Inflammatory macrophage treated with lipopolysaccharide for 1 hour (primary cell): ENCODE data around the gene FCHSD2.
"Not testable (repeated sequence)": the region's sequence is repeated elsewhere in the genome, so short reads cannot be mapped to it uniquely, and the experiment has no call there.

Source experiments
- DNase-seq, 2 donors: peaks; one replicate each; pipeline ENCODE4 v3.0.0-alpha.2; 2020 to 2022

FCHSD2 gene

GRCh38 chr11:73002214-73002613 lies 139.9 kb downstream of the FCHSD2 start:
- DNase-seq, result no peak

- DNase-seq, result no peak
Measured at GRCh38 chr11:73001615-73002014, 140.5 kb downstream of the FCHSD2 start.

- DNase-seq, result no peak
Measured at GRCh38 chr11:72998676-72999075, 143.4 kb downstream of the FCHSD2 start.

GRCh38 chr11:72996959-72997358 lies 145.2 kb downstream of the FCHSD2 start:
- DNase-seq, result peak in 1 of 2 donors; percentile 25

- peak; percentile 33 to 55 for DNase-seq
Measured at GRCh38 chr11:72989727-72990126, 152.4 kb downstream of the FCHSD2 start.

- DNase-seq, result no peak
Measured at GRCh38 chr11:72988821-72989220, 153.3 kb downstream of the FCHSD2 start.

- DNase-seq, result no peak
Measured at GRCh38 chr11:72985645-72986044, 156.5 kb downstream of the FCHSD2 start.

GRCh38 chr11:72984453-72985077 lies 157.6 kb downstream of the FCHSD2 start:
- no peak for DNase-seq

GRCh38 chr11:72983560-72983959 lies 158.6 kb downstream of the FCHSD2 start:
- DNase-seq, result no peak

- peak in 1 of 2 donors; percentile 55 for DNase-seq
Measured at GRCh38 chr11:72981971-72982685, 160.0 kb downstream of the FCHSD2 start.

GRCh38 chr11:72981080-72981479 lies 161.0 kb downstream of the FCHSD2 start:
- DNase-seq, result no peak

GRCh38 chr11:72977782-72978181 lies 164.3 kb downstream of the FCHSD2 start:
- not testable (repeated sequence) for DNase-seq

- DNase-seq, result not testable (repeated sequence)
Measured at GRCh38 chr11:72976522-72976892, 165.6 kb downstream of the FCHSD2 start.

- DNase-seq, result peak; percentile 91 to 96
Measured at GRCh38 chr11:72975778-72976521, 166.2 kb downstream of the FCHSD2 start.

- DNase-seq, result no peak
Measured at GRCh38 chr11:72974487-72975205, 167.5 kb downstream of the FCHSD2 start.

GRCh38 chr11:72972496-72973128 lies 169.5 kb downstream of the FCHSD2 start:
- DNase-seq, result peak; percentile 47 to 70

GRCh38 chr11:72971192-72971967 lies 170.7 kb downstream of the FCHSD2 start:
- DNase-seq, result no peak

GRCh38 chr11:72970557-72971118 lies 171.5 kb downstream of the FCHSD2 start:
- DNase-seq, result no peak

- peak; percentile 36 to 42 for DNase-seq
Measured at GRCh38 chr11:72969894-72970335, 172.2 kb downstream of the FCHSD2 start.

GRCh38 chr11:72968390-72968789 lies 173.7 kb downstream of the FCHSD2 start:
- DNase-seq, result no peak

GRCh38 chr11:72965672-72966071 lies 176.4 kb downstream of the FCHSD2 start:
- no peak for DNase-seq
